ENCODE results near the gene GBGT1.

The GBGT1 gene

DNA sequence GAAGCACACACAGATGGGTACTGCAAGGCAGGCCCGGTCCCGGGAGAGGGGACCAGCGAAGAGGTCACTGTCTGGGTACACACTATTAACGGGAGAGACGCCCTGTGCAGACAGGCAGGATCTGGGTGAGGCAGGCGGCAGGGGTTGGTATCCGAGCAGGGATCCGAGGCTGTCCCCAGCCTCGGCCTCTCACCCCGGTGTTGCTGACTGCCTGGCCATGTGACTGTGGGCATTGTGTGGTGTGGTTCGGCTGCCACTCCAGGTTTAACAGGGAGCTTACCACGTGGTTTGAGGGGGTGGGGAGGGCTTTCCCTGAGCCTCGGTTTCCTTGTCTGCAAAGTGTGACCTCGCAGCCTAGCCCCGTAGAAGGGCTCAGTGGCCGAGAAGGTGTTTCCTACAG lies 31.5 kb downstream of the GBGT1 start:
- DNase-seq (ENCODE audit: low read depth in 2 of 2): no peak
- TF ChIP-seq, protein P1, sequence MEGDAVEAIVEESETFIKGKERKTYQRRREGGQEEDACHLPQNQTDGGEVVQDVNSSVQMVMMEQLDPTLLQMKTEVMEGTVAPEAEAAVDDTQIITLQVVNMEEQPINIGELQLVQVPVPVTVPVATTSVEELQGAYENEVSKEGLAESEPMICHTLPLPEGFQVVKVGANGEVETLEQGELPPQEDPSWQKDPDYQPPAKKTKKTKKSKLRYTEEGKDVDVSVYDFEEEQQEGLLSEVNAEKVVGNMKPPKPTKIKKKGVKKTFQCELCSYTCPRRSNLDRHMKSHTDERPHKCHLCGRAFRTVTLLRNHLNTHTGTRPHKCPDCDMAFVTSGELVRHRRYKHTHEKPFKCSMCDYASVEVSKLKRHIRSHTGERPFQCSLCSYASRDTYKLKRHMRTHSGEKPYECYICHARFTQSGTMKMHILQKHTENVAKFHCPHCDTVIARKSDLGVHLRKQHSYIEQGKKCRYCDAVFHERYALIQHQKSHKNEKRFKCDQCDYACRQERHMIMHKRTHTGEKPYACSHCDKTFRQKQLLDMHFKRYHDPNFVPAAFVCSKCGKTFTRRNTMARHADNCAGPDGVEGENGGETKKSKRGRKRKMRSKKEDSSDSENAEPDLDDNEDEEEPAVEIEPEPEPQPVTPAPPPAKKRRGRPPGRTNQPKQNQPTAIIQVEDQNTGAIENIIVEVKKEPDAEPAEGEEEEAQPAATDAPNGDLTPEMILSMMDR (IDR thresholded peaks at IDR 0.05; ENCODE audit: low read depth, low read length): no peak
- no peak overlapping the region for H3K4me3 ChIP-seq (replicated peaks in 1 of 2; ENCODE audit: low read depth in 2 of 2, low read length in 2 of 2)

DNA sequence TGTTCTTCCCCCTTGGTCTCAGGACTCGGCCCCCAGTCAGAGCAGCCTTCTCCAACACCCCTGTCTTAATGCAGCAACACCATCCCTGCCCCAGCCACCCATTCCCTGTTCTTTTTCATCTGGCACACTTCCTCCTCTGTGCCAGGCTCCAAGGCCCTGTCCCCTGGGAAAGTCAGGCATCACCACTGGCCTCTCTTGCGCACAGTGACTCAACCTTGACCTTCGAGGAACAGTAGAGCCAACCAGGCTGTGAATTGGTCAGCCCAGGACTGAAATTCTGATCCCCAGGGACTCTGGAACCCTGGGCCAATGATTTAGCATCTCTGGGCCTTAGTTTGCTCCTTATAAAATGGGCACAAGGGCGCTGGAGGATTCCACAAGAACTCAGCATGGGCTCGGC lies 32.2 kb downstream of the GBGT1 start:
- DNase-seq (ENCODE audit: low read depth in 2 of 2): peak; percentile 32 to 53

DNA sequence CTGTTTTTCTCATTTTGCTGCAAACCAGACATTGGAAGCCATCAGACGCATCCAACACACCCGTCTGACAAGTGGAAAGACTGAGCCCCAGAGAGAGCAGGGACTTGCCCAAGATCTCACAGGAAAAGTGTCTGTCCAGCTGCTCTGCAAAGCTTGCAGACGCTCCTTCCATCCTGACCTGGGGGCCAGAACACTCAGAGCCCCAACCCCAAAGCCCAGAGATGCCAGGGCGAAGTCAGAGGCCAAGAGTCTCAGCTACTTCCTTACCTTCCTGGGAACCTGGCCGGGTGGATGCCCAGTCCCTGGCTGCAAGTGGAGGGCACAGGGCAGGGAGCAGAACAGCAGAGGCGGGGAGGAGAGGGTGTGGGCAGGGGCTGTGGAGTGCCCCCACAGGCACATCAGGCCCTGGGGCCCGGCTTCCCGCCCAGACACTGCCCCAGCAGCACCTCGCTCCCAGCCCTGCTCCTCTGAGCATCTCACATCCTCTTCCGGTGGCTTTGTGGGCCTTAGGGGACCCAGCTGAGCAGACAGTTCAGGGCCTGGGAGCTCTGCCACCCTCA lies 32.9 kb downstream of the GBGT1 start:
- DNase-seq (ENCODE audit: low read depth in 2 of 2): no peak
- TF ChIP-seq, protein P1 (IDR thresholded peaks at IDR 0.05; ENCODE audit: low read depth, low read length): no peak
- H3K4me3 ChIP-seq (replicated peaks in 1 of 2; ENCODE audit: low read depth in 2 of 2, low read length in 2 of 2): no peak overlapping the region

More for the DNA sequence above, 32.2 kb downstream of the GBGT1 start:
- H3K4me3 ChIP-seq (replicated peaks in 1 of 2; ENCODE audit: low read depth in 2 of 2, low read length in 2 of 2): no peak overlapping the region
- TF ChIP-seq, protein P1 (IDR thresholded peaks at IDR 0.05; ENCODE audit: low read depth, low read length): no peak

DNA sequence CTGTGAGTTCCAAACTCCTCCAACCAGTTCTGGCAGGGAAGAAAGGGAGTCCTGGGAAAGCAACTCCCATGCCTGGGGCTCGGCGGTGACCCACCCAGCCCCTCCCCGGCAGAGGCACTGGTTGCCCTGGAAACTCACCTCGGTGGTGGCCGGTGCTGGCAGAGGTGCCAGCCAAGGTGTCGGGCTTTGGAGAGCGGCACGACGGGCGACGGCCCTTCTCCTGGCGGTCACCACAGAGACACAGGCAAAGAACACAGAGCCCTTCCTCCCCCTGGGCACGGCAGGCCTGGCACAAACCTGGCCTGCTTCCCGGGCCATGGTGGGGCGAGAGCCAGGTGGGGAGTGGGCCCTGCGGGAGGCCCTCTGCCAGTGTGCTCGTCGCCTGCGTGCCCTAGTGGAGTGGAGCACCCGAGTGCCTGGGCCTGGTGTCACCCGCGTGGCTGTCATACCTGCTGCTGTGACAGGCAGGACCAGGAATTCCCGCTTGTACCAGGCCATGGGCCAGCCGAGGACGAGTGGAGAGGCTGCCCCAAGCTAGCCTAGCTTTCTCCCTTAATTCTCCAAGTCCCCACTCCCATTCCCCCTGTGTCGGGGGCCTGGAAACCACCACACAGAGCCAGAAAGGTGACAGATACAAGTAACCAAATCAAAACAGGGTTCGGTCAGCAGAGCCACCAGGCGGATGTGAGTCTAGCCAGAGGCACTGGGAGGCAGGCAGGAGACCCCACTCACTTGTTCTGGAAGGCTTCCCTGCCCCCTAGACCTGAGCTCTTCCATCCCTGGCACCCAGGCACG lies 34.5 kb downstream of the GBGT1 start:
- no peak overlapping the region for H3K4me3 ChIP-seq (replicated peaks in 1 of 2; ENCODE audit: low read depth in 2 of 2, low read length in 2 of 2)
- TF ChIP-seq, protein P1 (IDR thresholded peaks at IDR 0.05; ENCODE audit: low read depth, low read length): no peak
- no peak for DNase-seq (ENCODE audit: low read depth in 2 of 2)

DNA sequence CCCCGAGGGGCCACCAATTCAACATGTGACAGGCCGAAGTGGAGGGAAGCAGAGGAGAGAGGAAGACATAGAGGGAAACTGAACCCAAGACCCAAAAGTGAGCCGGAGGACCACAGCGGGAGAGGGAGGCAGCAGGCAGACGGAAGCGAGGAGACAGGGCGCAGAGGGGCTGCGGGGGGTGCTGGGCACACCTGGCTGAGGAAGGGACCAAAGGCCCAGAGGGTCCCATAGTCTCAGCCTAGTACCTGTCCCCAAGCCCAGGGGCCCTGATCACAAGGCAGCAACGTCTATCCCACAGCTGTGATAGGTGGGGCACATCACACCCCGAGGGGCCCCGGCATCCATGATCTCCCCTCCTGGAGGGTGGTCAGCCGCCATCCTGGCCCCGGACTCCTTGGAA lies 35.6 kb downstream of the GBGT1 start:
- DNase-seq (ENCODE audit: low read depth in 2 of 2): no peak
- TF ChIP-seq, protein P1 (IDR thresholded peaks at IDR 0.05; ENCODE audit: low read depth, low read length): no peak
- H3K4me3 ChIP-seq (replicated peaks in 1 of 2; ENCODE audit: low read depth in 2 of 2, low read length in 2 of 2): no peak overlapping the region

DNA sequence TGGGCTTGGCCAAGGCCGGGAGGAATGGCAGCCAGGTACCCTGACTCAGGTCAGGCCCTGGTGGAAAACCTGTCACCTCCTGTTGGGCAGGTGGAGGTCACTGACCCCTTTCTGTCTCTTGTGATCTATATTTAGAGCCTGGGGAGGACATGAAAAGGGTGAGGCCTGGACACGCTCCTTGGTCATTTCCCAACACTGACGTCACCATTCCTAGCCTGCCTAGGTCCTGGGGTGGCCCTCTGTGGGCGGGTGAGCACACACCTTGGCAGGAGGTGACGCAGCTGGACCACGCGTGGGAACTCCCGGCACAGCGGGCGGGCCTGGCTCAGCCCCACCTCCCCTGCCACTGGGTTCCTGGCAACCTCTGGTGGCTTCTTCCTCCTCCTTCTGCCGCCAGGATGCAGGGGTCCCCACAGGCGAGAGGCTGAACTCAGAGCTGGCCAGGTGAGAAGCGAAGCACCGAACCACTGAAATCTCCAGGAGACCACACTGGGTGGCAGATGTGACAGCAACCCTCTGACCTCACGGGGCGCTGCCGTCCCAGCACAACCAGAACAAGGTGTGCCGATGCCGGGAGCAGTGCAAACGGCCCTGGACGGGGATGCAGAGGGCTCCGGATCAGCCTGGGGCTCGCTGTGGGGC lies 36.3 kb downstream of the GBGT1 start:
- TF ChIP-seq, protein P1 (IDR thresholded peaks at IDR 0.05; ENCODE audit: low read depth, low read length): no peak
- peak in 1 of 2 donors; percentile 48 for DNase-seq (ENCODE audit: low read depth in 2 of 2)
- H3K4me3 ChIP-seq (replicated peaks in 1 of 2; ENCODE audit: low read depth in 2 of 2, low read length in 2 of 2): no peak overlapping the region

Data from cardiac fibroblast (primary cell).